Body of pancreas (tissue), 4 donors: ENCODE results near the gene RIPK4.

Source experiments
- CTCF ChIP-seq, 7 experiments: fragments of 450-650 bp in 4 of 7; fragments of 200-600 bp in 3 of 7; sonication (generic) in 3 of 7; IDR thresholded peaks; one replicate each; pipeline ENCODE4 v1.5.1; 2016 to 2019; ENCODE audit warnings: antibody characterized with exemption in 7 of 7
- POLR2A ChIP-seq, 3 donors: fragments of 450-650 bp; IDR thresholded peaks; one replicate each; pipeline ENCODE4 v1.6.1; 2016; ENCODE audit warnings: antibody characterized with exemption in 3 of 3, mild to moderate bottlenecking in 2 of 3

- TF ChIP-seq CTCF (IDR thresholded peaks at IDR 0.05) (no peak), POLR2A (IDR thresholded peaks at IDR 0.05) (no peak)
Observed at GRCh38 chr21:41812679-41813078, 45.8 kb upstream of the RIPK4 start.
